GM23338 (cell line): Measurements from ENCODE around the gene FGD4. TPM values are rescaled to one million over a fixed set of nuclear protein-coding genes. Genes with fewer than 3 reads are reported as not detected.

Experiments
- ATAC-seq: fragments of 200-7000 bp; cut with Tn5 transposase; 3 replicates; pipeline ENCODE4 v1.9.1; 2020
- DNase-seq: peaks from one replicate; pipeline ENCODE4 v3.0.0-alpha.2; 2015; ENCODE audit warnings: low spot score
- H2AFZ ChIP-seq: fragments of 200-600 bp; sonication (generic); 2 replicates; pipeline ENCODE4 v1.8.0; 2016; ENCODE audit warnings: antibody characterized with exemption, mild to moderate bottlenecking, moderate library complexity
- H3F3A ChIP-seq: fragments of 200-600 bp; sonication (generic); replicated peaks from 2 replicates; pipeline ENCODE4 v1.8.0; 2017; ENCODE audit warnings: antibody characterized with exemption, mixed run types, low read depth
- H3K27ac ChIP-seq: fragments of 200-600 bp; sonication (generic); 2 replicates; pipeline ENCODE4 v1.6.1; 2016; ENCODE audit warnings: low read depth
- H3K27me3 ChIP-seq: fragments of 200-600 bp; sonication (generic); 2 replicates; pipeline ENCODE4 v1.8.0; 2016; ENCODE audit warnings: mild to moderate bottlenecking, mixed run types, moderate library complexity; ENCODE audit not compliant: insufficient read depth
- H3K36me3 ChIP-seq: fragments of 200-600 bp; sonication (generic); 2 replicates; pipeline ENCODE4 v1.8.0; 2016; ENCODE audit warnings: mild to moderate bottlenecking; ENCODE audit not compliant: insufficient read depth
- H3K4me1 ChIP-seq: fragments of 200-600 bp; sonication (generic); 2 replicates; pipeline ENCODE4 v1.8.0; 2016; ENCODE audit warnings: mild to moderate bottlenecking, moderate library complexity; ENCODE audit not compliant: insufficient read depth
- H3K4me2 ChIP-seq: fragments of 200-600 bp; sonication (generic); 2 replicates; pipeline ENCODE4 v1.7.1; 2017; ENCODE audit warnings: mixed run types
- H3K4me3 ChIP-seq: fragments of 200-600 bp; sonication (generic); 2 replicates; pipeline ENCODE4 v1.6.1; 2016; ENCODE audit warnings: mixed run types
- H3K79me2 ChIP-seq: fragments of 200-600 bp; sonication (generic); replicated peaks from 2 replicates; pipeline ENCODE4 v1.8.0; 2017; ENCODE audit warnings: mild to moderate bottlenecking; ENCODE audit not compliant: insufficient read depth
- H3K9me2 ChIP-seq: fragments of 200-600 bp; sonication (generic); 2 replicates; pipeline ENCODE4 v1.8.0; 2017; ENCODE audit not compliant: insufficient read depth
- H4K20me1 ChIP-seq: fragments of 200-600 bp; sonication (generic); replicated peaks from 2 replicates; pipeline ENCODE4 v1.8.0; 2017; ENCODE audit warnings: mild to moderate bottlenecking; ENCODE audit not compliant: insufficient read depth
- H3K27ac Mint-ChIP-seq: 2 replicates; pipeline ENCODE4 v1.8.0; 2020; ENCODE audit warnings: inconsistent platforms, mild to moderate bottlenecking, moderate library complexity, mixed read lengths
- H3K27me3 Mint-ChIP-seq: 3 replicates; pipeline ENCODE4 v1.8.0; 2022; ENCODE audit warnings: low read depth, mild to moderate bottlenecking, moderate library complexity, mixed read lengths, inconsistent platforms; ENCODE audit not compliant: insufficient read depth, poor library complexity
- H3K36me3 Mint-ChIP-seq: 3 replicates; pipeline ENCODE4 v1.8.0; 2021; ENCODE audit warnings: low read depth, mild to moderate bottlenecking, inconsistent platforms, moderate library complexity, mixed read lengths
- H3K4me1 Mint-ChIP-seq: 3 replicates; pipeline ENCODE4 v1.8.0; 2020; ENCODE audit warnings: mild to moderate bottlenecking, inconsistent platforms, mixed read lengths
- H3K4me3 Mint-ChIP-seq: 3 replicates; pipeline ENCODE4 v1.8.0; 2021; ENCODE audit warnings: moderate library complexity, mild to moderate bottlenecking, inconsistent platforms, mixed read lengths
- H3K9me3 Mint-ChIP-seq: 3 replicates; pipeline ENCODE4 v1.8.0; 2020; ENCODE audit warnings: moderate library complexity, mild to moderate bottlenecking, inconsistent platforms, mixed read lengths
- CTCF ChIP-seq, 2 experiments: fragments of 200-600 bp in 1 of 2; sonication (generic) in 1 of 2; conservative IDR thresholded peaks; 2 replicates each; pipeline versions ENCODE4 v1.5.1 to v1.6.1; 2016 to 2017; ENCODE audit warnings: antibody characterized with exemption in 2 of 2, low read depth in 2 of 2, mild to moderate bottlenecking in 2 of 2, moderate library complexity in 1 of 2
- ETS1 ChIP-seq: IDR thresholded peaks from 2 replicates; pipeline ENCODE4 v1.6.1; 2016; ENCODE audit warnings: antibody characterized with exemption
- EZH2 ChIP-seq: fragments of 200-600 bp; sonication (generic); IDR thresholded peaks from one replicate; pipeline ENCODE4 v1.8.0; 2017; ENCODE audit warnings: antibody characterized with exemption, mild to moderate bottlenecking, low read depth; ENCODE audit not compliant: unreplicated experiment
- EZH2phosphoT487 ChIP-seq: fragments of 200-600 bp; sonication (generic); IDR thresholded peaks from one replicate; pipeline ENCODE4 v1.8.1; 2018; ENCODE audit warnings: antibody characterized with exemption; ENCODE audit not compliant: unreplicated experiment
- JUNB ChIP-seq: IDR thresholded peaks from one replicate; pipeline ENCODE4 v1.6.1; 2016; ENCODE audit warnings: antibody characterized with exemption; ENCODE audit not compliant: unreplicated experiment
- NANOG ChIP-seq: IDR thresholded peaks from 2 replicates; pipeline ENCODE4 v1.6.1; 2016; ENCODE audit warnings: antibody characterized with exemption, borderline replicate concordance
- POLR2AphosphoS5 ChIP-seq: IDR thresholded peaks from 2 replicates; pipeline ENCODE4 v1.6.1; 2016; ENCODE audit warnings: antibody characterized with exemption, low read depth
- REST ChIP-seq: IDR thresholded peaks from one replicate; pipeline ENCODE4 v1.6.1; 2018; ENCODE audit warnings: antibody characterized with exemption; ENCODE audit not compliant: unreplicated experiment
- STAT1 ChIP-seq: IDR thresholded peaks from one replicate; pipeline ENCODE4 v1.6.1; 2016; ENCODE audit warnings: antibody characterized with exemption; ENCODE audit not compliant: unreplicated experiment
- ZNF114 ChIP-seq: fragments of 250-450 bp; sonication (Bioruptor Pico); IDR thresholded peaks from 2 replicates; pipeline ENCODE4 v1.5.0; 2020; ENCODE audit warnings: mild to moderate bottlenecking, moderate library complexity
- ZNF331 ChIP-seq: fragments of 250-450 bp; sonication (Bioruptor Pico); IDR thresholded peaks from 2 replicates; pipeline ENCODE4 v1.5.0; 2020; ENCODE audit warnings: low read depth, mild to moderate bottlenecking, moderate library complexity
- polyA plus RNA-seq: library from polyadenylated mRNA; unstranded; fragments of >200 nt; fragmentation: Nextera tagmentation; extraction: Ambion mirVana; gene quantifications from 2 replicates; pipeline ENCODE4 v1.2.1, GENCODE V29; 2016
- total RNA-seq: library from RNA; depleted of rRNA; stranded (reverse); fragments of >200 nt; shearing (Covaris generic); gene quantifications from 2 replicates; pipeline ENCODE4 v1.2.3, GENCODE V29; 2014

Gene FGD4
- total and polyA plus RNA-seq, 2 experiments from 2014 or later: 24.3 to 54.3 TPM

GRCh38 chr12:32686340-32686739 lies 287.0 kb downstream of the FGD4 start (continued):
- TF ChIP-seq REST (no peak), CTCF (conservative IDR thresholded peaks at IDR 0.05; ENCODE audit: low read depth in 2 of 2) (no peak), ETS1 (no peak), STAT1 (no peak), ZNF114 (CRISPR knock-in tag) (no peak), EZH2phosphoT487 (no peak), EZH2 (no peak)

GRCh38 chr12:32688786-32689185 lies 289.4 kb downstream of the FGD4 start:
- Histone ChIP-seq H3K9me2 (no peaks in the 10 kb centered on the region), H3K36me3 (no peaks in the 10 kb centered on the region), H3K27me3 (no peaks in the 10 kb centered on the region), H4K20me1 (peaks cover 12% of the 10 kb centered on the region), H3K4me1 (peaks cover 26% of the 10 kb centered on the region), H3K27ac (peak overlapping the region; percentile 48), H3K4me3 (no peak overlapping the region), H3F3A (no peaks in the 10 kb centered on the region), H3K4me2 (no peak overlapping the region), H2AFZ (no peak overlapping the region), H3K79me2 (peaks cover 100% of the 10 kb centered on the region)
- peak overlapping the region; percentile 19; the same call in 1 of the 2 replicates for H3K27ac Mint-ChIP-seq
- H3K9me3 Mint-ChIP-seq: peaks cover 1% of the 10 kb centered on the region; the same call in 2 of the 3 replicates
- H3K4me3 Mint-ChIP-seq: no peak overlapping the region
- H3K36me3 Mint-ChIP-seq: peaks cover 31% of the 10 kb centered on the region
- peaks cover 30% of the 10 kb centered on the region for H3K4me1 Mint-ChIP-seq
- H3K27me3 Mint-ChIP-seq: peaks cover 3% of the 10 kb centered on the region
- peak; percentile 90 for ATAC-seq
- DNase-seq: peak; percentile 54
- no peak for TF ChIP-seq REST
- no peak for TF ChIP-seq EZH2
- no peak for TF ChIP-seq ZNF331 (CRISPR knock-in tag)
- no peak for TF ChIP-seq STAT1
- TF ChIP-seq POLR2AphosphoS5: no peak
- no peak for TF ChIP-seq CTCF (conservative IDR thresholded peaks at IDR 0.05; ENCODE audit: low read depth in 2 of 2)
- TF ChIP-seq JUNB: no peak
- TF ChIP-seq ZNF114 (CRISPR knock-in tag): no peak
- TF ChIP-seq NANOG: no peak
- no peak for TF ChIP-seq EZH2phosphoT487
